ENCODE data around the gene FLII. TPM values are rescaled to one million over a fixed set of nuclear protein-coding genes. Genes with fewer than 3 reads are reported as not detected.

Gene FLII
- total RNA-seq, 1 experiment from 2014 or later, result 264 TPM

DNA sequence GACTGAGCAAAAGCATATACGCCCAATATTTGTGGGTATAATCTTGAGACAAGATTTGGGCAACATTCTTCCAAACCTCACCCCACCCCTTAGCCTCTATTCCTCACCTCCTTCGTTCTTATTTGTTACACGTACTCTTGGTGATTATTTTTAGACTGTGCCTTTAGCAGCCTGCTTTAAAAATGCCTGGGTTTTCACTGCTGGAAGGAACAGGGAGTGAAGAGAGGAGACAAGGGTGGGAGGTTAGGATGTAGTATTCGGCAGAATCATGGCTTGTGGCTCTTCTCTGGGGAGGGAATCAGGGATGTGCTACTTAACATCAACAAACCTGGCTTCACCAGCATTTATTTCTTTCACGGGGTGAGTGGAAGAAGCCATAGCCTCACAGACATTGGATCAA is 63.3 kb downstream of the FLII start:
- H3K4me2 ChIP-seq (ENCODE audit: low read length), result no peak overlapping the region
- CTCF ChIA-PET, result no interaction called here
- H2AFZ ChIP-seq (ENCODE audit: low read depth, low read length, poor library complexity, severe bottlenecking), result no peak overlapping the region
- RAD21 ChIA-PET (ENCODE audit: low non-redundant PET in 1 of 2, low total read pairs in 2 of 2, uncharacterized antibody in 2 of 2, unreplicated experiment in 2 of 2), result no interaction called here
- TF ChIP-seq POLR2A (IDR thresholded peaks at IDR 0.05; ENCODE audit: borderline replicate concordance, extremely low read depth, insufficient read depth, insufficient read length), result no peak
- no peak for TF ChIP-seq SIN3A (IDR thresholded peaks at IDR 0.05; ENCODE audit: low read depth)
- TF ChIP-seq, protein P1, sequence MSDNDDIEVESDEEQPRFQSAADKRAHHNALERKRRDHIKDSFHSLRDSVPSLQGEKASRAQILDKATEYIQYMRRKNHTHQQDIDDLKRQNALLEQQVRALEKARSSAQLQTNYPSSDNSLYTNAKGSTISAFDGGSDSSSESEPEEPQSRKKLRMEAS (IDR thresholded peaks at IDR 0.05), result no peak
- TF ChIP-seq, protein P2, sequence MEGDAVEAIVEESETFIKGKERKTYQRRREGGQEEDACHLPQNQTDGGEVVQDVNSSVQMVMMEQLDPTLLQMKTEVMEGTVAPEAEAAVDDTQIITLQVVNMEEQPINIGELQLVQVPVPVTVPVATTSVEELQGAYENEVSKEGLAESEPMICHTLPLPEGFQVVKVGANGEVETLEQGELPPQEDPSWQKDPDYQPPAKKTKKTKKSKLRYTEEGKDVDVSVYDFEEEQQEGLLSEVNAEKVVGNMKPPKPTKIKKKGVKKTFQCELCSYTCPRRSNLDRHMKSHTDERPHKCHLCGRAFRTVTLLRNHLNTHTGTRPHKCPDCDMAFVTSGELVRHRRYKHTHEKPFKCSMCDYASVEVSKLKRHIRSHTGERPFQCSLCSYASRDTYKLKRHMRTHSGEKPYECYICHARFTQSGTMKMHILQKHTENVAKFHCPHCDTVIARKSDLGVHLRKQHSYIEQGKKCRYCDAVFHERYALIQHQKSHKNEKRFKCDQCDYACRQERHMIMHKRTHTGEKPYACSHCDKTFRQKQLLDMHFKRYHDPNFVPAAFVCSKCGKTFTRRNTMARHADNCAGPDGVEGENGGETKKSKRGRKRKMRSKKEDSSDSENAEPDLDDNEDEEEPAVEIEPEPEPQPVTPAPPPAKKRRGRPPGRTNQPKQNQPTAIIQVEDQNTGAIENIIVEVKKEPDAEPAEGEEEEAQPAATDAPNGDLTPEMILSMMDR (IDR thresholded peaks at IDR 0.05 in 2 of 3, conservative IDR thresholded peaks at IDR 0.05 in 1 of 3; ENCODE audit: borderline replicate concordance in 1 of 3, insufficient read depth in 1 of 3, low read depth in 2 of 3, low read length in 2 of 3), result no peak
- no peak for TF ChIP-seq ATF3 (IDR thresholded peaks at IDR 0.05)
- no peaks in the 10 kb centered on the region for H3K9me3 ChIP-seq (ENCODE audit: control insufficient read depth in 1 of 2, insufficient read depth in 1 of 2, low read depth in 1 of 2, low read length in 2 of 2)
- H3K4me1 ChIP-seq (ENCODE audit: control insufficient read depth in 1 of 2, insufficient read depth in 2 of 2, low read length in 2 of 2), result no peaks in the 10 kb centered on the region
- peaks cover 53 to 62% of the 10 kb centered on the region in 2 experiments for H3K36me3 ChIP-seq (ENCODE audit: control insufficient read depth in 1 of 2, insufficient read depth in 2 of 2, low read length in 2 of 2)
- H3K27ac ChIP-seq (ENCODE audit: low read depth, low read length), result no peak overlapping the region
- no peak overlapping the region for H3K9ac ChIP-seq (ENCODE audit: low read length)
- peaks cover 8% of the 10 kb centered on the region; the same call in 1 of the 2 replicates for H4K20me1 ChIP-seq (ENCODE audit: insufficient read depth)
- peaks cover 97% of the 10 kb centered on the region for H3K79me2 ChIP-seq (ENCODE audit: insufficient read depth, low read length)
- DNase-seq (ENCODE audit: low read depth, low spot score) (no peak), ATAC-seq (no peak)
- no peak overlapping the region for H3K4me3 ChIP-seq (replicated peaks in 1 of 2; ENCODE audit: low read depth in 1 of 2, low read length in 2 of 2)
- POLR2A ChIA-PET, result no interaction called here
- BruUV-seq (replicated peaks), result TSS peak; percentile 6
- H3K27me3 ChIP-seq (ENCODE audit: insufficient read depth, low read length), result no peaks in the 10 kb centered on the region
- intact Hi-C loops (cut with micrococcal nuclease), result no loop called here
- no peaks in the 10 kb centered on the region for H3K9me2 ChIP-seq (ENCODE audit: insufficient read depth)

Other genes starting within 250 kb of the FLII start
- gene ATPAF2, start 219.6 kb downstream of the FLII start, total RNA-seq (2021; ENCODE audit: unreplicated experiment), result 46.1 TPM
- 10.8 TPM for gene GID4, start 219.3 kb downstream of the FLII start, total RNA-seq (2021; ENCODE audit: unreplicated experiment)
- gene DRG2, start 170.8 kb downstream of the FLII start, total RNA-seq (2021; ENCODE audit: unreplicated experiment), result 41.0 TPM
- gene MYO15A, start 150.0 kb downstream of the FLII start, total RNA-seq (2021; ENCODE audit: unreplicated experiment), result 2.8 TPM
- gene ALKBH5, start 74.9 kb downstream of the FLII start, total RNA-seq (2021; ENCODE audit: unreplicated experiment), result 97.8 TPM
- gene LLGL1, start 33.1 kb downstream of the FLII start, total RNA-seq (2021; ENCODE audit: unreplicated experiment), result 44.3 TPM
- gene MIEF2, start 1.9 kb upstream of the FLII start, total RNA-seq (2021; ENCODE audit: unreplicated experiment), result 9.3 TPM
- 48.8 TPM for gene TOP3A, start 56.3 kb upstream of the FLII start, total RNA-seq (2021; ENCODE audit: unreplicated experiment)
- gene SMCR8, start 56.6 kb upstream of the FLII start, total RNA-seq (2021; ENCODE audit: unreplicated experiment), result 12.7 TPM
- 46.5 TPM for gene SHMT1, start 104.8 kb upstream of the FLII start, total RNA-seq (2021; ENCODE audit: unreplicated experiment)
- not detected for gene EVPLL, start 119.0 kb upstream of the FLII start, total RNA-seq (2021; ENCODE audit: unreplicated experiment)
- gene LGALS9C, start 218.1 kb upstream of the FLII start, total RNA-seq (2021; ENCODE audit: unreplicated experiment), result not detected

All from HCT116 (cell line).